ENCODE results near the gene NAT8L. TPM values are rescaled to one million over a fixed set of nuclear protein-coding genes. Genes with fewer than 3 reads are reported as not detected.

Gene NAT8L
- total RNA-seq, 2 experiments from 2014 or later, result not detected

GRCh38 chr4:2047781-2048581 lies 11.1 kb upstream of the NAT8L start:
- no peaks in the 10 kb centered on the region for H3K36me3 ChIP-seq (ENCODE audit: insufficient read depth, low read length)
- H3K27ac ChIP-seq (ENCODE audit: low read depth, low read length, poor library complexity, severe bottlenecking), result no peak overlapping the region
- H3K4me1 ChIP-seq (ENCODE audit: insufficient read depth, low read length, poor library complexity, severe bottlenecking), result no peaks in the 10 kb centered on the region
- no peak overlapping the region for H2AFZ ChIP-seq (ENCODE audit: low read length)
- no peaks in the 10 kb centered on the region for H4K20me1 ChIP-seq (ENCODE audit: insufficient read depth, low read length)
- H3K4me3 ChIP-seq (ENCODE audit: low read depth, low read length, poor library complexity, severe bottlenecking), result no peak overlapping the region
- no TSS peak for BruUV-seq (replicated peaks)
- no peaks in the 10 kb centered on the region for H3K79me2 ChIP-seq (ENCODE audit: insufficient read depth, low read depth, low read length)
- DNase-seq (ENCODE audit: low spot score), result no peak
- no peak overlapping the region for H3K4me2 ChIP-seq (ENCODE audit: low read length)
- H3K9me3 ChIP-seq (ENCODE audit: low read length), result no peaks in the 10 kb centered on the region
- TF ChIP-seq CTCF (conservative IDR thresholded peaks at IDR 0.05; ENCODE audit: low read length), result no peak
- no peak for TF ChIP-seq EZH2phosphoT487 (IDR thresholded peaks at IDR 0.05; ENCODE audit: borderline replicate concordance, low read depth, low read length)
- intact Hi-C loops (cut with micrococcal nuclease; ENCODE audit: unreplicated experiment), result no loop called here
- no peaks in the 10 kb centered on the region for H3K9me2 ChIP-seq (ENCODE audit: insufficient read depth, low read length)
- POLR2A ChIA-PET, result no interaction called here
- CTCF ChIA-PET (ENCODE audit: unreplicated experiment), result no interaction called here

- no TSS peak for BruUV-seq (replicated peaks)
- H3K4me3 ChIP-seq (ENCODE audit: low read depth, low read length, poor library complexity, severe bottlenecking), result no peak overlapping the region
- no peaks in the 10 kb centered on the region for H3K36me3 ChIP-seq (ENCODE audit: insufficient read depth, low read length)
- POLR2A ChIA-PET, result no interaction called here
- no peak for DNase-seq (ENCODE audit: low spot score)
- no peak overlapping the region for H3K27ac ChIP-seq (ENCODE audit: low read depth, low read length, poor library complexity, severe bottlenecking)
- H3K9me3 ChIP-seq (ENCODE audit: low read length), result no peaks in the 10 kb centered on the region
- CTCF ChIA-PET (ENCODE audit: unreplicated experiment), result no interaction called here
- no peaks in the 10 kb centered on the region for H4K20me1 ChIP-seq (ENCODE audit: insufficient read depth, low read length)
- intact Hi-C loops (cut with micrococcal nuclease; ENCODE audit: unreplicated experiment), result no loop called here
- H3K4me2 ChIP-seq (ENCODE audit: low read length), result no peak overlapping the region
- H3K9me2 ChIP-seq (ENCODE audit: insufficient read depth, low read length), result no peaks in the 10 kb centered on the region
- TF ChIP-seq EZH2phosphoT487 (IDR thresholded peaks at IDR 0.05; ENCODE audit: borderline replicate concordance, low read depth, low read length) (no peak), CTCF (conservative IDR thresholded peaks at IDR 0.05; ENCODE audit: low read length) (no peak)
- H3K79me2 ChIP-seq (ENCODE audit: insufficient read depth, low read depth, low read length), result no peaks in the 10 kb centered on the region
- H3K4me1 ChIP-seq (ENCODE audit: insufficient read depth, low read length, poor library complexity, severe bottlenecking), result no peaks in the 10 kb centered on the region
- H2AFZ ChIP-seq (ENCODE audit: low read length), result no peak overlapping the region
These were observed 10.3 kb upstream of the NAT8L start for GRCh38 chr4:2048831-2049230.

DNA sequence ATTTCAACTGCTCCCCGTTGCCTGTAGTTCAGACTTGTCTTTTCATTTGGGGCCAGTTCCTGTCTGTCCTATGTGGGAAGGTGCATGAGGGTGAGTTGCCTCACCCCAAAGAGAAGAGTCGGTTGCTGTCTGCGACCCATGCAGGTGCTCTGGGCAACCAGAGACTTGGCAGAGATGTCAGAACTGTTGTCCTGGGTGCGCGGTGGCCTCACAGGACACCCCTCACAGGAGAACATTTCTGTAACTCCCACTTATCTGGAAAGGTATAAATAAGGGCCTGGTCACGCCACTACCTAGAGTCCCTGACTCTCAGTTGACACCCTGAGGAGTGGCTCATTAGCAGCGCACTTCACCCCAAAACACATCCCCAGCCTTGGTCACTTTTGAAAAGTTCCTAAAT lies 9.7 kb upstream of the NAT8L start:
- Histone ChIP-seq H3K4me2 (ENCODE audit: low read length) (no peak overlapping the region), H3K9me3 (ENCODE audit: low read length) (no peaks in the 10 kb centered on the region), H3K79me2 (ENCODE audit: insufficient read depth, low read depth, low read length) (no peaks in the 10 kb centered on the region), H3K36me3 (ENCODE audit: insufficient read depth, low read length) (no peaks in the 10 kb centered on the region), H3K27ac (ENCODE audit: low read depth, low read length, poor library complexity, severe bottlenecking) (no peak overlapping the region), H3K4me1 (ENCODE audit: insufficient read depth, low read length, poor library complexity, severe bottlenecking) (no peaks in the 10 kb centered on the region), H4K20me1 (ENCODE audit: insufficient read depth, low read length) (no peaks in the 10 kb centered on the region), H3K4me3 (ENCODE audit: low read depth, low read length, poor library complexity, severe bottlenecking) (no peak overlapping the region), H3K9me2 (ENCODE audit: insufficient read depth, low read length) (no peaks in the 10 kb centered on the region), H2AFZ (ENCODE audit: low read length) (no peak overlapping the region)
- intact Hi-C loops (cut with micrococcal nuclease; ENCODE audit: unreplicated experiment), result no loop called here
- POLR2A ChIA-PET, result interaction anchor here (0.6 kb wide), 1 partner anchor 103 kb away, joined by 3 read pairs; no protein-coding TSS in a partner anchor
- no TSS peak for BruUV-seq (replicated peaks)
- no peak for DNase-seq (ENCODE audit: low spot score)
- TF ChIP-seq EZH2phosphoT487 (IDR thresholded peaks at IDR 0.05; ENCODE audit: borderline replicate concordance, low read depth, low read length) (no peak), CTCF (conservative IDR thresholded peaks at IDR 0.05; ENCODE audit: low read length) (no peak)
- CTCF ChIA-PET (ENCODE audit: unreplicated experiment), result no interaction called here
